DND-41 (cell line): ENCODE results near the gene P2RY2.

Source experiments
- ATAC-seq: fragments of 200-7000 bp; cut with Tn5 transposase; 3 replicates; pipeline ENCODE4 v1.9.1; 2021; ENCODE audit warnings: low read depth; ENCODE audit not compliant: insufficient read depth
- DNase-seq: peaks from one replicate; pipeline ENCODE4 v3.0.0-alpha.2; 2020
- H2AFZ ChIP-seq: 2 replicates; pipeline ENCODE4 v1.6.0; 2012; ENCODE audit warnings: low read depth, low read length
- H3K27ac ChIP-seq: 2 replicates; pipeline ENCODE4 v1.5.1; 2012; ENCODE audit warnings: low read length, inconsistent platforms
- H3K27me3 ChIP-seq: fragments of 200-600 bp; sonication (generic); 2 replicates; pipeline ENCODE4 v1.6.0; 2012; ENCODE audit warnings: low read length, mild to moderate bottlenecking, inconsistent platforms; ENCODE audit not compliant: insufficient read depth, poor library complexity
- H3K36me3 ChIP-seq: 2 replicates; pipeline ENCODE4 v1.5.1; 2012; ENCODE audit warnings: low read length, inconsistent platforms; ENCODE audit not compliant: insufficient read depth
- H3K4me1 ChIP-seq: 2 replicates; pipeline ENCODE4 v1.5.1; 2012; ENCODE audit warnings: mild to moderate bottlenecking, low read length; ENCODE audit not compliant: insufficient read depth
- H3K4me2 ChIP-seq: 2 replicates; pipeline ENCODE4 v1.6.0; 2012; ENCODE audit warnings: mild to moderate bottlenecking, moderate library complexity, low read length, inconsistent platforms; ENCODE audit not compliant: insufficient read depth
- H3K4me3 ChIP-seq, 2 experiments: fragments of 200-600 bp in 1 of 2; shearing (Covaris generic) in 1 of 2; 2 replicates each; pipeline ENCODE4 v1.5.1; 2012 to 2016; ENCODE audit warnings: inconsistent platforms in 2 of 2, low read length in 2 of 2, mild to moderate bottlenecking in 2 of 2, low read depth in 1 of 2, moderate library complexity in 1 of 2
- H3K79me2 ChIP-seq: 2 replicates; pipeline ENCODE4 v1.6.0; 2012; ENCODE audit warnings: low read length, inconsistent platforms; ENCODE audit not compliant: insufficient read depth
- H3K9ac ChIP-seq: 2 replicates; pipeline ENCODE4 v1.6.0; 2012; ENCODE audit warnings: low read depth, mild to moderate bottlenecking, inconsistent platforms, low read length, moderate library complexity
- H3K9me3 ChIP-seq: 2 replicates; pipeline ENCODE4 v1.5.1; 2012; ENCODE audit warnings: low read length, moderate library complexity, mild to moderate bottlenecking, inconsistent platforms; ENCODE audit not compliant: insufficient read depth, severe bottlenecking
- H4K20me1 ChIP-seq: 2 replicates; pipeline ENCODE4 v1.6.0; 2012; ENCODE audit warnings: low read length; ENCODE audit not compliant: insufficient read depth
- CTCF ChIP-seq: IDR thresholded peaks from 2 replicates; pipeline ENCODE4 v1.5.1; 2012; ENCODE audit warnings: borderline replicate concordance, low read length, moderate library complexity, mild to moderate bottlenecking; ENCODE audit not compliant: poor library complexity, severe bottlenecking; ENCODE audit errors: extremely low read depth
- EZH2 ChIP-seq: IDR thresholded peaks from 3 replicates; pipeline ENCODE4 v1.6.1; 2012; ENCODE audit warnings: borderline replicate concordance, low read depth, mild to moderate bottlenecking, moderate library complexity, low read length, inconsistent platforms; ENCODE audit not compliant: severe bottlenecking

The P2RY2 gene

GRCh38 chr11:73275381-73275750, 57.3 kb downstream of the P2RY2 start:
- H4K20me1 ChIP-seq = no peaks in the 10 kb centered on the region
- no peaks in the 10 kb centered on the region for H3K79me2 ChIP-seq
- H3K9me3 ChIP-seq = no peaks in the 10 kb centered on the region
- ATAC-seq (no peak), DNase-seq (no peak)
- no peak overlapping the region for H3K9ac ChIP-seq
- H3K4me3 ChIP-seq = no peak overlapping the region
- H3K36me3 ChIP-seq = no peaks in the 10 kb centered on the region
- H3K4me2 ChIP-seq = no peak overlapping the region
- no peak overlapping the region for H3K27ac ChIP-seq
- TF ChIP-seq EZH2 (no peak), CTCF (no peak)
- no peak overlapping the region for H2AFZ ChIP-seq
- no peaks in the 10 kb centered on the region for H3K4me1 ChIP-seq
- peaks cover 4% of the 10 kb centered on the region for H3K27me3 ChIP-seq

- no peak for DNase-seq
- Histone ChIP-seq H3K27me3 (peaks cover 3% of the 10 kb centered on the region), H3K4me2 (no peak overlapping the region), H3K79me2 (no peaks in the 10 kb centered on the region), H3K36me3 (no peaks in the 10 kb centered on the region), H3K4me3 (no peak overlapping the region), H3K4me1 (no peaks in the 10 kb centered on the region), H4K20me1 (no peaks in the 10 kb centered on the region), H3K9me3 (no peaks in the 10 kb centered on the region), H3K27ac (no peak overlapping the region), H2AFZ (no peak overlapping the region), H3K9ac (no peak overlapping the region)
- TF ChIP-seq EZH2 (no peak), CTCF (no peak)
- no peak for ATAC-seq
These were observed 59.4 kb downstream of the P2RY2 start for GRCh38 chr11:73277467-73277866.

GRCh38 chr11:73280626-73281025, 62.5 kb downstream of the P2RY2 start:
- Histone ChIP-seq H3K27ac (no peak overlapping the region), H2AFZ (no peak overlapping the region), H4K20me1 (no peaks in the 10 kb centered on the region), H3K79me2 (no peaks in the 10 kb centered on the region), H3K4me2 (no peak overlapping the region), H3K4me3 (no peak overlapping the region), H3K36me3 (no peaks in the 10 kb centered on the region), H3K9ac (no peak overlapping the region), H3K9me3 (no peaks in the 10 kb centered on the region), H3K27me3 (peaks cover 3% of the 10 kb centered on the region), H3K4me1 (no peaks in the 10 kb centered on the region)
- ATAC-seq (no peak), DNase-seq (no peak)
- TF ChIP-seq CTCF = no peak
- no peak for TF ChIP-seq EZH2

GRCh38 chr11:73281201-73281741, 63.2 kb downstream of the P2RY2 start:
- no peak overlapping the region for H3K27ac ChIP-seq
- H3K27me3 ChIP-seq = no peaks in the 10 kb centered on the region
- DNase-seq (no peak), ATAC-seq (no peak)
- H3K4me2 ChIP-seq = no peak overlapping the region
- no peak overlapping the region for H3K4me3 ChIP-seq
- no peaks in the 10 kb centered on the region for H3K4me1 ChIP-seq
- no peaks in the 10 kb centered on the region for H3K9me3 ChIP-seq
- no peaks in the 10 kb centered on the region for H3K36me3 ChIP-seq
- H4K20me1 ChIP-seq = no peaks in the 10 kb centered on the region
- H3K9ac ChIP-seq = no peak overlapping the region
- TF ChIP-seq CTCF = no peak
- TF ChIP-seq EZH2 = no peak
- no peak overlapping the region for H2AFZ ChIP-seq
- H3K79me2 ChIP-seq = no peaks in the 10 kb centered on the region
